Common myeloid progenitor, CD34-positive (primary cell): Measurements from ENCODE around the gene ANKRD33B.

Experiments used
- CTCF ChIA-PET: fragments of 350-600 bp; sonication (Branson Sonifier 250); formaldehyde crosslinking; loops from one replicate; lab custom pipeline; 2021; ENCODE audit warnings: antibody characterized with exemption; lab: Charles Lee
- POLR2A ChIA-PET: fragments of 350-600 bp; sonication (Branson Sonifier 250); formaldehyde crosslinking; loops from one replicate; lab custom pipeline; 2021; ENCODE audit warnings: antibody characterized with exemption; lab: Charles Lee
- DNase-seq, 3 donors: peaks; one replicate each; pipeline versions ENCODE4 v3.0.0 to v3.0.0-alpha.2; 2013
- H3K27ac ChIP-seq, 2 experiments: 1 replicate in 1 of 2; 2 replicates in 1 of 2; pipeline ENCODE4 v1.7.0; 2013; ENCODE audit warnings: inconsistent platforms in 2 of 2, low read length in 2 of 2, mild to moderate bottlenecking in 2 of 2, low read depth in 1 of 2, moderate library complexity in 1 of 2; ENCODE audit not compliant: severe bottlenecking in 2 of 2, insufficient read depth in 1 of 2, poor library complexity in 1 of 2
- H3K27me3 ChIP-seq, 5 experiments: replicated peaks in 2 of 5; 1 replicate in 3 of 5; 2 replicates in 2 of 5; pipeline versions ENCODE4 v1.6.1 to v1.7.0; 2013; ENCODE audit warnings: low read length in 4 of 5, mild to moderate bottlenecking in 2 of 5, moderate library complexity in 2 of 5, inconsistent platforms in 1 of 5; ENCODE audit not compliant: insufficient read depth in 5 of 5, control insufficient read depth in 4 of 5
- H3K36me3 ChIP-seq, 4 experiments: 1 replicate in 2 of 4; 2 replicates in 2 of 4; pipeline versions ENCODE4 v1.6.1 to v1.7.0; 2013; ENCODE audit warnings: low read length in 3 of 4, control low read depth in 1 of 4, mild to moderate bottlenecking in 1 of 4; ENCODE audit not compliant: control insufficient read depth in 4 of 4, insufficient read depth in 4 of 4
- H3K4me1 ChIP-seq, 4 experiments: 1 replicate in 3 of 4; 2 replicates in 1 of 4; pipeline versions ENCODE4 v1.6.1 to v1.7.1; 2013; ENCODE audit warnings: low read length in 3 of 4, mild to moderate bottlenecking in 3 of 4, control low read depth in 1 of 4, inconsistent platforms in 1 of 4, moderate library complexity in 1 of 4; ENCODE audit not compliant: control insufficient read depth in 4 of 4, insufficient read depth in 4 of 4; ENCODE audit errors: control extremely low read depth in 1 of 4
- H3K4me3 ChIP-seq, 7 experiments: 1 replicate in 4 of 7; 2 replicates in 3 of 7; pipeline versions ENCODE4 v1.5.1 to v1.7.0; 2013; ENCODE audit warnings: mild to moderate bottlenecking in 7 of 7, low read length in 6 of 7, moderate library complexity in 6 of 7, inconsistent platforms in 2 of 7, low read depth in 2 of 7, control low read depth in 1 of 7; ENCODE audit not compliant: insufficient read depth in 4 of 7, control insufficient read depth in 1 of 7; ENCODE audit errors: extremely low read depth in 1 of 7
- H3K9me3 ChIP-seq, 5 experiments: 1 replicate in 4 of 5; 2 replicates in 1 of 5; pipeline versions ENCODE4 v1.6.1 to v1.7.1; 2013; ENCODE audit warnings: low read length in 4 of 5, mild to moderate bottlenecking in 2 of 5, inconsistent platforms in 1 of 5, low read depth in 1 of 5, moderate library complexity in 1 of 5; ENCODE audit not compliant: control insufficient read depth in 4 of 5, insufficient read depth in 2 of 5; ENCODE audit errors: control extremely low read depth in 1 of 5
- WGBS: methylation state at CpG from one replicate; pipeline ENCODE4 v1.1.5; 2013; ENCODE audit not compliant: insufficient coverage; 5-methylcytosine and 5-hydroxymethylcytosine counted together

Gene ANKRD33B

DNA sequence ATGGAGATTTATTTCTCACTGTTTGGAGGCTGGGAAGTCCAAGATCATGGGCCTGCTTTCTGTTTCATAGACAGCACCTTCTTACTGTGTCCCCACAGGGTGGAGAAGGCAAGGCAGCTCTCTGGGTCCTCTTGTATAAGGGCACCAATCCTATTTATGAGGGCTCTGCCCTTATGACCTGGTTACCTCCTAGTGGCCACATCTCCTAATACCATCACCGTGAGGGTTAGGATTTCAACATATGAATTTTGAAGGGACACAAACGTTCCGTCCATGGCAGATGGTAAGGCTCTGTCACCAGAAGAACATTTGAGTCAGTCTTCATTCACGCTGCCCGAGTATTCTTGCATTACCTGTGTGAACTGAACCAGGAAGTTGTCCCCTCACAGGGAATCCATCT lies 48.4 kb downstream of the ANKRD33B start:
- POLR2A ChIA-PET = no interaction called here
- peaks cover 9 to 28% (median 19%) of the 10 kb centered on the region in 4 experiments for H3K4me1 ChIP-seq
- H3K27ac ChIP-seq = no peak overlapping the region
- H3K36me3 ChIP-seq = no peaks in the 10 kb centered on the region
- no peak overlapping the region for H3K4me3 ChIP-seq
- DNase-seq = no peak
- 78% methylated on average over 5 of the region's 5 CpGs for WGBS
- CTCF ChIA-PET = interaction anchor here (1.0 to 10.4 kb wide), 3 partner anchors 10 to 46 kb away, joined by 3 to 184 read pairs (median 3); no protein-coding TSS in a partner anchor
- H3K9me3 ChIP-seq = no peaks in the 10 kb centered on the region
- no peaks in the 10 kb centered on the region for H3K27me3 ChIP-seq

GRCh38 chr5:10615693-10616092 lies 51.8 kb downstream of the ANKRD33B start:
- POLR2A ChIA-PET = interaction anchor here (0.6 kb wide), 1 partner anchor 26 kb away, joined by 3 read pairs; no protein-coding TSS in a partner anchor
- no CpG with 5 or more reads among the region's 3 CpGs for WGBS

DNA sequence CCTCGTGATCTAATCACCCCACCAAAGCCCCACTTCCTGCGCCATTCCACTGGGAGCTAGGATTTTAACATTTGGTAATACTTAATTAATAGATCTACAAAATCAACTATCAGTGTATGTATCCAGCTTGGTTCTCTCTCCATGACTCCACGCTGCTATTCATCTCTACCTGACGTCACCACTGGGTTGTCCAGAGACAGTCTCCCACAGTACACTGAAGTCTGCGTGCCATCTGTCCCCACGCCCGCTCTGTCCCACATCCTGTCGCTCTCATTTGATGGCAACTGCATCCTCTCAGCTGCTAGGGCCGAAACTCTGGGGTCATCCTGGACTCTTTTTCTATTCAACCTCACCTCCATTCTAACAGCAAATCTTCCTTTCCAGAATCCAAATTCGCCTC lies 53.2 kb downstream of the ANKRD33B start:
- no peaks in the 10 kb centered on the region for H3K27me3 ChIP-seq
- H3K36me3 ChIP-seq = peaks cover 0 to 23% (median 10%) of the 10 kb centered on the region in 4 experiments
- H3K9me3 ChIP-seq = peaks cover 0 to 2% (median 0%) of the 10 kb centered on the region in 5 experiments
- CTCF ChIA-PET = interaction anchor here (0.9 to 15.8 kb wide), 4 partner anchors 8 to 169 kb away, joined by 3 to 184 read pairs (median 15); no protein-coding TSS in a partner anchor
- H3K4me1 ChIP-seq = peaks cover 0 to 3% (median 1%) of the 10 kb centered on the region in 4 experiments
- 98% methylated on average over 7 of the region's 10 CpGs for WGBS
- POLR2A ChIA-PET = no interaction called here
- H3K27ac ChIP-seq = no peak overlapping the region
- H3K4me3 ChIP-seq = no peak overlapping the region
- no peak for DNase-seq

More at GRCh38 chr5:10615693-10616092, 51.8 kb downstream of the ANKRD33B start:
- Histone ChIP-seq H3K27me3 (no peaks in the 10 kb centered on the region), H3K27ac (no peak overlapping the region), H3K4me1 (peaks cover 0 to 6% (median 0%) of the 10 kb centered on the region in 4 experiments), H3K9me3 (no peaks in the 10 kb centered on the region), H3K36me3 (peaks cover 0 to 23% (median 9%) of the 10 kb centered on the region in 4 experiments), H3K4me3 (no peak overlapping the region)
- CTCF ChIA-PET = interaction anchor here (1.6 to 15.8 kb wide), 2 partner anchors 7 to 12 kb away, joined by 5 to 184 read pairs; no protein-coding TSS in a partner anchor
- DNase-seq = no peak

DNA sequence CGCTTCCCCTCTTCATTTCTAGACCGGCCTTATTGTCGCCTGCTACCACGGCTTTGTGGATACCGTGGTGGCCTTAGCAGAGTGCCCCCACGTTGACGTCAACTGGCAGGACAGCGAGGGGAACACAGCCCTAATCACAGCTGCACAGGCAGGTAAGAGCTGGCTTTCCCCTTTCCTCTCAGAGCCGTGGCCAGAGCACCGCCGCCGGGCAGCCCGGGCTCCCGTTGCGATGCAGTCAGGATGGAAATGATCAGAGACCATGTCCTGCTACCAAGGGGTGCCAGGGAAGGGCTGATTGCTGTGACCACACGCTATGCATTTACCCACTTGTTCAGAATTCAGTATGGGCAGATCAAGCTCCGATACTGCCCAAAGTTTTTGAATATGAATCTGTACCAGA lies 54.4 kb downstream of the ANKRD33B start:
- POLR2A ChIA-PET = no interaction called here
- Histone ChIP-seq H3K36me3 (peaks cover 0 to 23% (median 10%) of the 10 kb centered on the region in 4 experiments), H3K4me1 (peaks cover 0 to 8% (median 4%) of the 10 kb centered on the region in 4 experiments), H3K27me3 (no peaks in the 10 kb centered on the region), H3K27ac (no peak overlapping the region), H3K4me3 (no peak overlapping the region), H3K9me3 (peaks cover 0 to 2% (median 0%) of the 10 kb centered on the region in 5 experiments)
- 97% methylated on average over 10 of the region's 17 CpGs for whole genome bisulfite sequencing
- CTCF ChIA-PET = interaction anchor here (0.9 to 15.8 kb wide), 5 partner anchors 9 to 171 kb away, joined by 3 to 184 read pairs (median 4); no protein-coding TSS in a partner anchor
- DNase-seq = no peak

DNA sequence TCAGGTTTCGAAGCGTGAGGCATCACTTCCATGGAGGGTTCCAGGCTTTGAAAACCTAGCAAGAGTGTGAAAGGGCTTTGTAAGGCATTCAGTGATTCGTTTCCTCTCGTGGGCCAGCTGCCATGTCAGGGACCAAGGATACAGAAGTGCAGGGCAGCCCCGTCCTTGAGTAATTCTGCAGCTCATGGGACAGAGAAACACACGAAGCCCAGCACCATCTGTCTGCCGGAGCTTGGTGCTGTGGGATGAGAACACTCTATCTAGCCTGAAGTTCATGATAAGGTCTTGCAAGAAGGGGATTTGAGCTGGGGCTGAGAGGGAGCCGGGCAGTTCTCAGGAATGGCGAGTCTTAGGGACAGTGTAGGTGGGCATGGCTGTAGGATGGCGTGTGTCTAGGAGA lies 55.8 kb downstream of the ANKRD33B start:
- POLR2A ChIA-PET = no interaction called here
- Histone ChIP-seq H3K27ac (no peak overlapping the region), H3K4me1 (peaks cover 0 to 8% (median 4%) of the 10 kb centered on the region in 4 experiments), H3K27me3 (no peaks in the 10 kb centered on the region), H3K9me3 (peaks cover 0 to 2% (median 0%) of the 10 kb centered on the region in 5 experiments), H3K4me3 (no peak overlapping the region), H3K36me3 (peaks cover 0 to 23% (median 10%) of the 10 kb centered on the region in 4 experiments)
- no peak for DNase-seq
- WGBS = 96% methylated on average over 10 of the region's 10 CpGs
- CTCF ChIA-PET = interaction anchor here (1.2 to 15.8 kb wide), 9 partner anchors 7 to 174 kb away, joined by 3 to 184 read pairs (median 4); no protein-coding TSS in a partner anchor

DNA sequence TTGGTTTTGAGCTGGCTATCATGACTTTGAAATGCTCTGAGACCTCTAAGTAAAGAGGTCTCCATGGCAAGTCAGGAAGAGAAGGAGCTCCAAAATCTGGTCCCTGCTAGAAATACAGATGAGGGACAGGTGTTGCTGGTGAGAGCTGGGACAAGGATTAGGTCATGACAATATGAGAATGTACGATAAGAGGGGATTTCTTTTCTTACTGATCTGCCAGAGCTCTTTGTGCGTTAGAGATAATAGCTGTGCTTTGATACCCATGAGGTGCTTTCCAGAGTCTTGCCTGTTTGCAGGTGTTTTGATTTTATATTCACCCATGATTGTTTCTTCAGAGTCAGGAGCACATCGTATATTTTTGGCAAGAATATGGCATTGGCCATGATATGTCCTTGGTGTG lies 56.5 kb downstream of the ANKRD33B start:
- CTCF ChIA-PET = interaction anchor here (1.0 to 15.8 kb wide), 8 partner anchors 12 to 194 kb away, joined by 3 to 184 read pairs (median 4); no protein-coding TSS in a partner anchor

DNA sequence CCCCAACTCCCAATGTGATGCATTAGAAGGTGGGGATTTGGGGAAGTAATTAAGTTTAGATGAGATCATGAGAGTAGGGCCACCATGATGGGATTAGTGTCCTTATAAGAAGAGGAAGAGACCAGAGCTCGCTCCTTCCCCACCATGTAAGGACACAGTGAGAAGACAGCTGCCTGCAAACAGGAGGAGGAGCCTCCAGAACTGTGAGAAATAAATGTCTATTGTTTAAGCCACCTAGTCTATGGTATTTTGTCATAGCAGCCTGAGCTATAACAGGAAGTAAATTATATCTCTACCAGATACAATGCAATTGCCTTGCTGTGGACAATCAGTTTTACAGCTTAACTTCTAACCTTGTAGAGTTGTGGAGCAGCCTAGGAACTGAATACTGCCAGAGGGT lies 58.0 kb downstream of the ANKRD33B start:
- Histone ChIP-seq H3K4me1 (peaks cover 1 to 23% (median 10%) of the 10 kb centered on the region in 4 experiments), H3K4me3 (no peak overlapping the region), H3K27ac (no peak overlapping the region), H3K36me3 (peaks cover 0 to 29% (median 10%) of the 10 kb centered on the region in 4 experiments), H3K27me3 (no peaks in the 10 kb centered on the region), H3K9me3 (peaks cover 0 to 2% (median 0%) of the 10 kb centered on the region in 5 experiments)
- peak in 2 of 3 donors; percentile 33 to 49 for DNase-seq
- POLR2A ChIA-PET = no interaction called here
- CTCF ChIA-PET = interaction anchor here (0.6 to 15.8 kb wide), 3 partner anchors 13 to 296 kb away, joined by 3 to 184 read pairs (median 3); no protein-coding TSS in a partner anchor
- WGBS = no CpG with 5 or more reads among the region's 1 CpG

More for the DNA sequence above, 56.5 kb downstream of the ANKRD33B start:
- H3K4me3 ChIP-seq = no peak overlapping the region
- DNase-seq = no peak
- H3K27me3 ChIP-seq = no peaks in the 10 kb centered on the region
- WGBS = 85% methylated on average over 2 of the region's 3 CpGs
- no peak overlapping the region for H3K27ac ChIP-seq
- peaks cover 0 to 2% (median 0%) of the 10 kb centered on the region in 5 experiments for H3K9me3 ChIP-seq
- H3K4me1 ChIP-seq = peaks cover 0 to 8% (median 4%) of the 10 kb centered on the region in 4 experiments
- H3K36me3 ChIP-seq = peaks cover 0 to 25% (median 10%) of the 10 kb centered on the region in 4 experiments
- POLR2A ChIA-PET = no interaction called here
